Effector memory CD8-positive, alpha-beta T cell (primary cell): Measurements from ENCODE around the gene CLSTN2.

Experiments
- ATAC-seq: fragments of 150-1000 bp; cut with Tn5 transposase; replicated peaks from 2 replicates; pipeline ENCODE4 v1.10.0; 2021; ENCODE audit warnings: mild to moderate bottlenecking, moderate library complexity
- DNase-seq, 3 experiments: peaks; one replicate each; pipeline ENCODE4 v3.0.0; 2021
- H3K27ac Mint-ChIP-seq, 2 donors: one replicate each; pipeline ENCODE4 v1.8.0; 2022; ENCODE audit warnings: mild to moderate bottlenecking in 2 of 2, mixed read lengths in 2 of 2, moderate library complexity in 2 of 2
- H3K27me3 Mint-ChIP-seq, 2 donors: one replicate each; pipeline ENCODE4 v1.8.0; 2022; ENCODE audit warnings: mixed read lengths in 2 of 2
- H3K36me3 Mint-ChIP-seq: one replicate; pipeline ENCODE4 v1.8.0; 2022; ENCODE audit warnings: mild to moderate bottlenecking, moderate library complexity, mixed read lengths; ENCODE audit not compliant: insufficient read depth
- H3K4me1 Mint-ChIP-seq, 2 donors: one replicate each; pipeline ENCODE4 v1.8.0; 2022; ENCODE audit warnings: low read depth in 2 of 2, mixed read lengths in 2 of 2
- H3K4me3 Mint-ChIP-seq, 2 donors: one replicate each; pipeline ENCODE4 v1.8.0; 2022; ENCODE audit warnings: mild to moderate bottlenecking in 2 of 2, mixed read lengths in 2 of 2, moderate library complexity in 2 of 2
- H3K9me3 Mint-ChIP-seq, 2 donors: one replicate each; pipeline ENCODE4 v1.8.0; 2022; ENCODE audit warnings: mixed read lengths in 2 of 2

The CLSTN2 gene

GRCh38 chr3:139930211-139930610 is 4.8 kb upstream of the CLSTN2 start:
- ATAC-seq, result no peak
- Mint-ChIP-seq H3K36me3 (no peaks in the 10 kb centered on the region), H3K27me3 (peaks cover 16 to 42% of the 10 kb centered on the region in 2 donors), H3K27ac (no peak overlapping the region), H3K9me3 (peaks cover 0 to 2% of the 10 kb centered on the region in 2 donors), H3K4me3 (no peak overlapping the region), H3K4me1 (no peaks in the 10 kb centered on the region)
- no peak for DNase-seq

DNA sequence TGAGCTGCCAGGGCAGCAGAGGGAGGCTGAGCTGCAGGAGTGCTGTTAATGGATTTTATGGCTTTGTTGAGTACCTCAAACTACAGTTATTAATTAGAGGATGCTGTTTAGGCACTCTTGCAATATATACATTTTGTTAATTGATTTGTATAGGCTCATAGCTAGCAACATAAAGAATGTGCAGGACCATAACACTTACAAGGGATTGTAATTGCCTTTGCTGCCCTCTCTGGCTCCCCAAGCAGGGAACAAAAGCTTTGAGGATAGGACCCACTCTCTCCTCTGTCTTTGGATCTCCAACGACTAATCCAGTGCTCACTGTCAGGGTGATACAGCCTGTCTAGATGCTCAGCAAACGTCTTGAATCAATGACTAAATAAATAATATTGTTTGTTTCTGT is 1.2 kb upstream of the CLSTN2 start:
- DNase-seq (no peak), ATAC-seq (no peak)
- Mint-ChIP-seq H3K27ac (no peak overlapping the region), H3K4me1 (no peaks in the 10 kb centered on the region), H3K27me3 (peaks cover 36 to 64% of the 10 kb centered on the region in 2 donors), H3K4me3 (no peak overlapping the region), H3K36me3 (no peaks in the 10 kb centered on the region), H3K9me3 (no peaks in the 10 kb centered on the region)

DNA sequence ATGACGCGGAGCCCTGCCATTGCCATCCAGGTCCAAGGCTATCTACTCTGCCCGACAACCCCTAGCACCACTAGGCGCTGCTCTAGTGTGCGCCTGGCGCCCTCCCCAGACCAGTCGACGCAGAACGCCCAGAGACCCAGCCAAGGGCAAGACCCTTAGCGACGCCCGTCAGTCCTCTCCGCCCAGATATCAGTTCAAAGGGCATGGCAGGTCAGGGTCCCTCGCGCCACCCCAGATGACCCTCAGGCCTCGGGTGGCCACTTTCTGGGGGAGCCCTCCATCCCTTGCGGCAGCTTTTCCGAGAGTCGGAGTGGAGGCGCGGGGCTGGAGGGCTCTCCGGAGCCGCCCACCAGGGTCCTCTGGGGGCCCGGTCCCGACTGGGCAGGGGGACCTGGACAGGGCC is 371 bp upstream of the CLSTN2 start:
- H3K27me3 Mint-ChIP-seq, result peaks cover 40 to 63% of the 10 kb centered on the region in 2 donors
- ATAC-seq (no peak), DNase-seq (no peak)
- H3K4me1 Mint-ChIP-seq, result no peaks in the 10 kb centered on the region
- H3K9me3 Mint-ChIP-seq, result no peaks in the 10 kb centered on the region
- H3K4me3 Mint-ChIP-seq, result no peak overlapping the region
- no peaks in the 10 kb centered on the region for H3K36me3 Mint-ChIP-seq
- H3K27ac Mint-ChIP-seq, result no peak overlapping the region

- H3K27me3 Mint-ChIP-seq, result peaks cover 40 to 63% of the 10 kb centered on the region in 2 donors
- ATAC-seq (no peak), DNase-seq (no peak)
- H3K4me1 Mint-ChIP-seq, result no peaks in the 10 kb centered on the region
- no peaks in the 10 kb centered on the region for H3K36me3 Mint-ChIP-seq
- no peak overlapping the region for H3K27ac Mint-ChIP-seq
- H3K9me3 Mint-ChIP-seq, result no peaks in the 10 kb centered on the region
- H3K4me3 Mint-ChIP-seq, result no peak overlapping the region
These were observed 1.2 kb downstream of the CLSTN2 start for GRCh38 chr3:139935866-139936817.

GRCh38 chr3:139937674-139938279 is 2.8 kb downstream of the CLSTN2 start:
- Mint-ChIP-seq H3K27me3 (peaks cover 39 to 63% of the 10 kb centered on the region in 2 donors), H3K4me1 (no peaks in the 10 kb centered on the region)
- DNase-seq, result no peak

DNA sequence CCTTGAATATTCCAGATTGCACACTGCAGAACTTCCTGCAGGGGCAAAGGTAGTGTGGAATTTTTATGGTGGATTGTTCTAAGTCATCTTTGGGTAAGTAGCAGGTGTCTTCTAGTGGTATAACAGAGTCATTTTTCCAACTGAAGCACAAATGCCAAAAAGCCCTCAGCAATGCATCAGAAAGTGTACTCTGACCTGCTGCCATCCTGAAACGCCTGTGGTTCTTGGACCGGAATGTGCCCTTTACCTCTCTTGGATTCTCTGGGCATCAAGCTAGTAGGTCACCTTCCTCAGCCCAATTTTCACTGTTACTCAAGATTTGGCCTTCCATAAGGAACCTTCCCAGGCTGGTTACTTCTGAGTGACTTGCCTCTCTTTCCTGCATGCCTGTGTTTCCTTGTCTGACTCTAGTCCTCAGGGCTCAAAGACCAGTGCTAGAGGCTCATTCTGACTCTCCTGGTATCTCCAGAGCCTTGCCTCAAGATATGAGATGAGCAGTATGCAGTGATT is 4.8 kb downstream of the CLSTN2 start:
- Mint-ChIP-seq H3K27me3 (peaks cover 35 to 58% of the 10 kb centered on the region in 2 donors), H3K9me3 (peaks cover 3 to 4% of the 10 kb centered on the region in 2 donors), H3K36me3 (no peaks in the 10 kb centered on the region), H3K4me3 (no peak overlapping the region), H3K4me1 (no peaks in the 10 kb centered on the region), H3K27ac (no peak overlapping the region)
- DNase-seq (no peak), ATAC-seq (no peak)

More at GRCh38 chr3:139937674-139938279, 2.8 kb downstream of the CLSTN2 start:
- no peak for ATAC-seq
- H3K4me3 Mint-ChIP-seq, result no peak overlapping the region
- H3K9me3 Mint-ChIP-seq, result peaks cover 0 to 3% of the 10 kb centered on the region in 2 donors
- H3K27ac Mint-ChIP-seq, result no peak overlapping the region
- no peaks in the 10 kb centered on the region for H3K36me3 Mint-ChIP-seq

GRCh38 chr3:139940622-139941021 is 5.6 kb downstream of the CLSTN2 start:
- Mint-ChIP-seq H3K27me3 (peaks cover 33 to 52% of the 10 kb centered on the region in 2 donors), H3K27ac (no peak overlapping the region), H3K4me1 (no peaks in the 10 kb centered on the region), H3K4me3 (no peak overlapping the region), H3K36me3 (no peaks in the 10 kb centered on the region), H3K9me3 (peaks cover 3 to 4% of the 10 kb centered on the region in 2 donors)
- DNase-seq (no peak), ATAC-seq (no peak)

GRCh38 chr3:139941580-139941979 is 6.6 kb downstream of the CLSTN2 start:
- DNase-seq (no peak), ATAC-seq (no peak)
- H3K36me3 Mint-ChIP-seq, result no peaks in the 10 kb centered on the region
- H3K27ac Mint-ChIP-seq, result no peak overlapping the region
- H3K4me1 Mint-ChIP-seq, result no peaks in the 10 kb centered on the region
- H3K4me3 Mint-ChIP-seq, result no peak overlapping the region
- peaks cover 3 to 4% of the 10 kb centered on the region in 2 donors for H3K9me3 Mint-ChIP-seq
- peaks cover 23 to 42% of the 10 kb centered on the region in 2 donors for H3K27me3 Mint-ChIP-seq

GRCh38 chr3:139944256-139944910 is 9.4 kb downstream of the CLSTN2 start:
- no peaks in the 10 kb centered on the region for H3K4me1 Mint-ChIP-seq
- no peak overlapping the region for H3K4me3 Mint-ChIP-seq
- H3K27me3 Mint-ChIP-seq, result peaks cover 6 to 21% of the 10 kb centered on the region in 2 donors
- no peaks in the 10 kb centered on the region for H3K36me3 Mint-ChIP-seq
- H3K9me3 Mint-ChIP-seq, result peaks cover 4 to 10% of the 10 kb centered on the region in 2 donors
- ATAC-seq (no peak), DNase-seq (no peak)
- no peak overlapping the region for H3K27ac Mint-ChIP-seq

DNA sequence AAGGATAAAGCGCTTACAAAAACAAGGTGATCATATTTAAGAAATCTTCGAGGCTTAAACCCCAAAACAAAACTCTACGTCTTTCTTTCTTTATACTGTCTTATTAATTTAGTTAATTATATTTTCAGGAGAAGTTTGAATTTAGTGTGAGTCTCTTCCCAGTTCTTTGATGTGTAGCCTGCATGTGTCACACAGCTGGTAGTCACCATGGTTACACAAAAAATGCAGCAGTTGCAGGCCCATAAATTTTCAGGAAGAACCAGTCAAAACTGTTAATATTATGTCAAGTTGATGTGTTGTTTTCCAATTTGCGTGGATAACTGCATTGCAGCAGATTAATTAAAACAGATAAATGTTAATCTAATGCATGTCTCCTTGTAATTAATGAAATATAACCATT is 10.4 kb downstream of the CLSTN2 start:
- peaks cover 6 to 13% of the 10 kb centered on the region in 2 donors for H3K9me3 Mint-ChIP-seq
- H3K36me3 Mint-ChIP-seq, result no peaks in the 10 kb centered on the region
- H3K4me1 Mint-ChIP-seq, result no peaks in the 10 kb centered on the region
- DNase-seq (no peak), ATAC-seq (no peak)
- H3K4me3 Mint-ChIP-seq, result no peak overlapping the region
- H3K27me3 Mint-ChIP-seq, result peaks cover 6 to 21% of the 10 kb centered on the region in 2 donors
- no peak overlapping the region for H3K27ac Mint-ChIP-seq

GRCh38 chr3:139945942-139946341 is 11.0 kb downstream of the CLSTN2 start:
- no peak overlapping the region for H3K27ac Mint-ChIP-seq
- H3K36me3 Mint-ChIP-seq, result no peaks in the 10 kb centered on the region
- peaks cover 6 to 21% of the 10 kb centered on the region in 2 donors for H3K27me3 Mint-ChIP-seq
- no peak overlapping the region for H3K4me3 Mint-ChIP-seq
- H3K4me1 Mint-ChIP-seq, result no peaks in the 10 kb centered on the region
- H3K9me3 Mint-ChIP-seq, result peaks cover 6 to 13% of the 10 kb centered on the region in 2 donors
- ATAC-seq (no peak), DNase-seq (no peak)

- H3K9me3 Mint-ChIP-seq, result peaks cover 3 to 8% of the 10 kb centered on the region in 2 donors
- DNase-seq (no peak), ATAC-seq (no peak)
- H3K4me3 Mint-ChIP-seq, result no peak overlapping the region
- no peak overlapping the region for H3K27ac Mint-ChIP-seq
- H3K4me1 Mint-ChIP-seq, result no peaks in the 10 kb centered on the region
- peaks cover 0 to 7% of the 10 kb centered on the region in 2 donors for H3K27me3 Mint-ChIP-seq
- H3K36me3 Mint-ChIP-seq, result no peaks in the 10 kb centered on the region
These were observed 13.5 kb downstream of the CLSTN2 start for GRCh38 chr3:139948467-139948866.

DNA sequence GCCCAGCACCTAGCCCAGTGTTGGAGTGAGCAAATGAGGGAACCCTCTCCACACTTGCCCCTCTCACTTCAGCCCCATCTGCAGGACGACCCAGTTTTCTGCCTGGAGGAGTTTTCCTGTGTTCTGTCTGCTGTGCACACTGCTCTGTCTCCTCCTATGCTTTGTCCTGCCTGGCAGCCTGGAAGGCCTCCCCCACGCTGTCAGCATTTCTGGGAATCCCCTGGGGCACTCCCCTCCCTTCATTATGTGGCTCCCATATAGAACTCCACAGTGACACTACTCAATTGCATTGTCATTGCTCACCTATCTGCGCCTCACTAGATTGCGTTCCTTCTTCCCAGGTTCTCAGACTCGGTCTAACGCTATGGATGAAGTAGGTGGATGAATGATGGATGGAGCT is 13.9 kb downstream of the CLSTN2 start:
- H3K4me1 Mint-ChIP-seq, result no peaks in the 10 kb centered on the region
- H3K27ac Mint-ChIP-seq, result no peak overlapping the region
- DNase-seq (no peak), ATAC-seq (no peak)
- H3K4me3 Mint-ChIP-seq, result no peak overlapping the region
- peaks cover 0 to 3% of the 10 kb centered on the region in 2 donors for H3K27me3 Mint-ChIP-seq
- peaks cover 3 to 8% of the 10 kb centered on the region in 2 donors for H3K9me3 Mint-ChIP-seq
- no peaks in the 10 kb centered on the region for H3K36me3 Mint-ChIP-seq
